ES-I3 (cell line): ENCODE results near the gene AIFM2.

Source experiments
- H3K36me3 ChIP-seq: 2 replicates; pipeline ENCODE4 v1.6.1; 2013; ENCODE audit warnings: mild to moderate bottlenecking, low read length, control low read depth, moderate library complexity; ENCODE audit not compliant: insufficient read depth
- H3K4me1 ChIP-seq: 2 replicates; pipeline ENCODE4 v1.6.1; 2013; ENCODE audit warnings: mild to moderate bottlenecking, control low read depth, low read length; ENCODE audit not compliant: insufficient read depth
- H3K9ac ChIP-seq: 2 replicates; pipeline ENCODE4 v1.6.1; 2013; ENCODE audit warnings: low read depth, mild to moderate bottlenecking, low read length, moderate library complexity
- H3K9me3 ChIP-seq: 2 replicates; pipeline ENCODE4 v1.6.1; 2013; ENCODE audit warnings: mild to moderate bottlenecking, low read length, moderate library complexity; ENCODE audit not compliant: control insufficient read depth, insufficient read depth

The AIFM2 gene

DNA sequence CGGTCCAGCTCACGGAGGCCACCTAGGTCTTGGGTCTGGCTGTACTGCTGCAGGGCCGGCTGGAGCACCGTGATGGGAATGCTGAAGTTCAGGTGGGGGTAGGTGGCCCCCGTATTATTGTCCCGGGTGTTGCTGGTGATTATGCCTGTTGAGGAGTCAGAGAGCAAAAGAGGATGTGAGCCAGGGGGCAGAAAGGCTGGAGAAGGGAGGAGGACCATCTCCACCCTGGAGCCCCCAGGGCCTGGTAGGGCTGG lies 7.3 kb upstream of the AIFM2 start:
- Histone ChIP-seq H3K9ac (no peak overlapping the region), H3K9me3 (no peaks in the 10 kb centered on the region), H3K4me1 (no peaks in the 10 kb centered on the region), H3K36me3 (no peaks in the 10 kb centered on the region)

DNA sequence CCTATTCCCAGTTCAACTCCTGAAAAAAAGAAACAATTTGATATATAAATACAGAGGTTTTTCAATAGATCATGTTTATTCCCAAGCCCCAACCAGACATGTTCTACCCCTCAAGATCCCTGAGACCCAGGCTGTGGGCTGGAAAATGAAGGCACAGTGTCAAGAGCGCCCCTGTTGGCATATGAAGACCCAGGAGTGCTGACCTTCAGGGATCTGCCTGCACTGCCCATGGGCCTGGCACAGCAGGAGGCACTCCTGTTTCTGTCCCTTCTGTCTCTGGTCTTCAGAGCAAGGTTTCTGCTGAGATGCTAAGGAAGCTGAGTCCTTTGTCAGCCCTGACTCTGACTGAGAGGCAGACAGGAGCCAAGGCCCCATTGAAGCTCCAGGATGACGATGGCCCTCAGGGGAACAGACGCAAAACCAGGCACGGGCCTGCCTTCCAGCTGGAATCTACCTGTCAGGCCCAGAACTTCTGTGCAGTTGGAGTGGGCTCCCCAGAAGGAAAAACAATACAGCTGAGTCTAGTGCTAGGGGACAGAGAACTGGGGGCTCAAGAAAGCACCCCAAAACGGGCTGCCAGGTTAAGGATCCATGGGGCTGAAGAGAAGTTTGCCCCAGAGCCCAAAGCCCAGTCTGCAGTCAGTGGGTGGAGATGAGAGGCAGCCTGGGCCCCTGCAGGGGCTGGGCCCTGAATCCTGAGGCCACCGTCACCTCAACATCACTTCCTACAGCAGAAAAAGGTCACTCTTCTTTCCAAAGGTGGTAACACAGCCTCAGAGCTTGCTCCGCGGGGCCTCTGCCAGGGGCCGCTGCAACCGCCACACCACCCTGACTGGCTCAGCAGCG lies 6.7 kb upstream of the AIFM2 start:
- H3K9ac ChIP-seq = no peak overlapping the region
- no peaks in the 10 kb centered on the region for H3K4me1 ChIP-seq
- H3K9me3 ChIP-seq = no peaks in the 10 kb centered on the region
- H3K36me3 ChIP-seq = no peaks in the 10 kb centered on the region

DNA sequence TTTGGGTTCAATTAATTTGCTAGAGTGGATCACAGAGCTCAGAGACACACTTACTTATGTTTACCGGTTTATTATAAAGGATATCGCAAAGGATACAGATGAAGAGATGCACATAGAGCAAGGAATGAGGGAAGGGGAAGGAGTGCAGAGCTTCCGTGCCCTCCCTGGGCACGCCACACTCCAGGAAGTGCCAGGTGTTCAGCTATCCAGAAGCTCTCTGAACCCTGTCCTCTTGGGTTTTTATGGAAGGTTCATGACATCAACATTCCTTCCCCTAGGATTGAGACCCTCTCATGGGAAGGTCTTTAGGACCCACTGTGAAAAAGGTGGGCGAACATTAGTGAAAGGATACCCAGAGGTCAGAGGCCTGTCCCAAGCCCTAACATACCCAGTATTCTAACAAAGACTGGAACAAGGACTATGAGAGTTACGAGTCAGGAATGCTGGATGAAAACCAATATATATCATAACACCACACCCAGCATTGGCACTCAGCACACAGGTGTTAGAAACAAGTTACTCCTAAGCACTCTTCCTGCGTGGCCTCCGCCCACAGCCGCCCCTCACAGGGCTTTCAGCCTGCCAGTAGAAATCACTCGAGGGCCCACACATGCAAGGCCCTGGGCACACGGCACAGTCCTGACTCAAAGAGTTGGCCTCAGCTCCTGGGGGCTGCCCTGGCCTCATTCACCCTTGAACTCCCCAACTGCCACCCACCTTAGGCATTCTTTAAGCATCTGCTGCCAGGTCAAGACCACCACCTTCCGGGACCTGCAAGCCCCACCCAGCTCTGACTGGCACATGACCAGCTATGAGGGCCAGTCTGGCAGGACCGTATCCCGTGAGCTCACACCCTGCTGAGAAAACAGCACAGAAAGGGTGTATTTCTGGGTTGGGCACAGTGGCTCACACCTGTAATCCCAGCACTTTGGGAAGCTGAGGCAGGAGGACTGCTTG lies 5.6 kb upstream of the AIFM2 start:
- Histone ChIP-seq H3K4me1 (peaks cover 2% of the 10 kb centered on the region; the same call in 1 of the 2 replicates), H3K9me3 (no peaks in the 10 kb centered on the region), H3K36me3 (no peaks in the 10 kb centered on the region), H3K9ac (no peak overlapping the region)

DNA sequence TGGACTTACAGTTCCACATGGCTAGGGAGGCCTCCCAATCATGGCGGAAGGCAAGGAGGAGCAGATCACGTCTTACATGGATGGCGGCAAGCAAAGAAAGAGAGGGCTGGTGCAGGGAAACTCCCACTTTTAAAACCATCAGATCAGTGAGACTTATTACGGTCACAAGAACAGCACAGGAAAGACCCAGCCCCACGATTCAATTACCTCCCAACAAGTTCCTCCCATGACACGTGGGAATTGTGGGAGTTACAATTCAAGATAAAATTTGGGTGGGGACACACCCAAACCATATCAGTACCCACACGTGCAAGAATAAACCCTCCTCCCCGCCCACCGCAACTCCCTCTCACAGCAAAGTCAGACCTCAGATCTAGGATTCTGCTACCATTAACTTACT lies 4.5 kb upstream of the AIFM2 start:
- Histone ChIP-seq H3K9ac (no peak overlapping the region), H3K36me3 (no peaks in the 10 kb centered on the region), H3K9me3 (no peaks in the 10 kb centered on the region), H3K4me1 (peaks cover 3% of the 10 kb centered on the region; the same call in 1 of the 2 replicates)

DNA sequence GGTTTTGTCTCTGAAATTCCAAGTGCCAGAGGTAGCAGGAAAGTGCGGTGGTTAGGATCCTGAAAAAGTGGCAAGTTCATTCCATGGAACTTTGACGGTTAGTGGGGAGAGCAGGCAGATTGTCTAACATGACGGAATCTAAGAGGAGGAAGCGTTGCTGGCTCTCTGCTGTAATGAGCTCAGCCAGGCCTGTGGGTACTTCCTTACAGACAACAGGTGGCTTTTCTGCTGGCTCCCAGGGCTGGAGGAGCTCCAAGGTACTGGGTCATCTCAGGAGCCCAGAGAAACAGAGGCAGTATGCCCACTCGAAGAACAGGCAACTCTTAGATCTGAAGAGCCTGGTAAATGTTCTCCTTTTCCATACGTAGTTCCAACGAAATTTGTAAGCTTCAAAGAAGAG lies 3.1 kb upstream of the AIFM2 start:
- Histone ChIP-seq H3K9me3 (no peaks in the 10 kb centered on the region), H3K9ac (no peak overlapping the region), H3K36me3 (no peaks in the 10 kb centered on the region), H3K4me1 (peaks cover 3% of the 10 kb centered on the region; the same call in 1 of the 2 replicates)

DNA sequence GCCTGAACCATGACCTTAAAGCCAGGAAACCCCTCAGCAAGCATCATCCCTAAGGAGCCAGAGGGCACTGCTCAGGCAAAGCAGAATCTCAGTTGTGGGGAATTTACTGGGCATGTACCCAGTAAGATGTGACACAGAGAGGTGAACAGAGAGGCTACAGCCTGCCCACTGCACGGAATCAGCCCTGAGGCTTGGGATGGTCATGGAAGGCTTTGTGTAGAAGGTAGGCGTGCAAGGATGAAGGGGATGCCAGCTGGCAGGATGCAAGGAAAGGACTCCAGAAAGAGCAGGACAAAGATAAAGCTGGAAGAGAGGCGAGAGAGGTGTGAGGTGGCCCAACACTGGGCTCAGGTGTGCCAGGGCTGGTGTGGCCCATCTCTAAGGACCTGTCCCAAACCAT lies 2.4 kb upstream of the AIFM2 start:
- Histone ChIP-seq H3K36me3 (no peaks in the 10 kb centered on the region), H3K4me1 (peaks cover 3% of the 10 kb centered on the region; the same call in 1 of the 2 replicates), H3K9ac (no peak overlapping the region), H3K9me3 (no peaks in the 10 kb centered on the region)

DNA sequence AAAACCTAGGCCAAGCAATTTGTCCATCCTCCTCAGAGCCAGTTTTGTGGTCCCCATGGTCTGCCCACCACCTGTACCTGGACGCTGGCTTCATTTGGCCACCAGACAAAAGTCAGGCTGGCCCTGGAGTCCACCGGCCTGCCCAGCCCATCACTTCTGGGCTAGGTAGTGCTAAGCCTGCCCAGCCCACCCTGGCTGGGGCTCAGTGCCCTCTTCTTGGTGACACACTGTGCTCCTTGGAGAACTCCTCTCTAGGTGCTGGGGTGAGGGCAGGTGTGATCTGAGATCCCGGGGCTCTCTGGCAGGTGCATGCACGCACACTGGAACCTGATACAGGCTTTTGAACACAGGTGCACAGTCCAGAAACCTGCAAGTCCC lies 1.1 kb downstream of the AIFM2 start:
- H3K36me3 ChIP-seq = no peaks in the 10 kb centered on the region
- H3K4me1 ChIP-seq = peaks cover 3% of the 10 kb centered on the region; the same call in 1 of the 2 replicates
- H3K9ac ChIP-seq = no peak overlapping the region
- no peaks in the 10 kb centered on the region for H3K9me3 ChIP-seq

DNA sequence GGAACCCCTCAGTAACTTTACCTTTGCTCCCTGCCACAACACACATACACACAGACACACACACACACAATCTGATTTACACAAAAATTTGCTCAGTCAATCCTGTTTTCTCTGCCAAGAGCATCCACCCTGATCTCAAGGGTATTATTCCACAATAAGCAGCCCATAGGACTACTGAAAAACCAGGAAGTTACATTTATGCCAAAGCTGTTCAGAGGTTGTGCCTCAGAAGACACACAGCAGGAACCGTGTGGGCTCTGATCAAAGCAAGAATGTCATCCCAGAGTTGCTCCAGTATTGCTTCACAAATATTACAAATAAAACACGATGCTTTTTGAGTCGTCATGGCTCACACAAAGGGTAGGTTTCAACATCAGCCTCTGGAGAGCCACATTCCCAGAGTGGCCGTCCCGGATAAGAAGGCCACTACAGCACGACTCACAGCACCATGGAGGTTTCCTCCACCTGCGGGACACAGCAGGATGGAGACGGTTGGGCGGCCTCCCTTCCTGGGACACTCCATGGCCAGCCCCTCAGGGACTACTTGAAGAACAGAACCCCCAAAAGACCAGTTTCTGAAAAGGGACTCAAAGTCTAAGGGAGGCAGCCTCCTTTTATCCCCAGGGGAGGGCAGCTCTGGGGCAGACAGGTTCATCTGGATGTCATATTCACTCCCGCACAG lies 1.6 kb downstream of the AIFM2 start:
- H3K4me1 ChIP-seq = peaks cover 3% of the 10 kb centered on the region; the same call in 1 of the 2 replicates
- no peak overlapping the region for H3K9ac ChIP-seq
- H3K9me3 ChIP-seq = no peaks in the 10 kb centered on the region
- H3K36me3 ChIP-seq = no peaks in the 10 kb centered on the region

- H3K4me1 ChIP-seq = no peaks in the 10 kb centered on the region
Observed at GRCh38 chr10:70126700-70127395, 5.8 kb downstream of the AIFM2 start.

DNA sequence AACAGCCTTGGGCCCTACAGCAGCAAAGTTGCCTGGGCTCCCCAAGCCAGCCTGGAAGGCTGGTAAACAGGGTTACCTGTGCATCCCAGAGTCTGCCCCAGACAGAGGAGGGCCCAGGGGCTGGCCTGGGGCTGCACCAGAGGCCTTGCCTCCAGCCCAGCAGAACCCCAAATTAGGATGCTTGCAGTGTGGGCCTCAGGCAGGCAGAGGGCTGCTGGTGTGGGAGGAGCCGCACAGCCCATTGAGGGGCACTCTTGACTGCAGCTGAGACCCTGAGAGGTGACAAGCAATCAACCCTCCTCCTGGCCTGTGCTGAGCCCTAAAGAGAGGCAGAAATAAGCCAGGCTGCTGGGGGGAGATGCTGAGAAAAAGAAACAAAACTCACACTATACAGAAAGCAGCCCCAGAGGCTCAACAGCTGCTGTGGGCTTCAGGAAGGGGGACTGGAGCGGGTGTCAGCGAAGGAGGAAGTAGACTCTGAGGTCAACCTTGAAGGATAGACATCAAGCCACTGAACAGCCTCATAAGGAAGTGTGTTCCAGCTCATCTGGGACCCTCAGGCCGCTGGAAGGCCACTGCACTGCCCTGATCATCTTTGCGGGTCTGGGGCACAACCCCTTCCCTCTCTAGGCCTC lies 6.6 kb downstream of the AIFM2 start:
- Histone ChIP-seq H3K4me1 (no peaks in the 10 kb centered on the region), H3K36me3 (no peaks in the 10 kb centered on the region), H3K9ac (no peak overlapping the region), H3K9me3 (no peaks in the 10 kb centered on the region; the same call in 1 of the 2 replicates)

More at GRCh38 chr10:70126700-70127395, 5.8 kb downstream of the AIFM2 start:
- Histone ChIP-seq H3K9me3 (no peaks in the 10 kb centered on the region; the same call in 1 of the 2 replicates), H3K9ac (no peak overlapping the region), H3K36me3 (no peaks in the 10 kb centered on the region)

GRCh38 chr10:70124918-70125317 lies 7.7 kb downstream of the AIFM2 start:
- no peak overlapping the region for H3K9ac ChIP-seq
- H3K36me3 ChIP-seq = no peaks in the 10 kb centered on the region

GRCh38 chr10:70124415-70124814 lies 8.2 kb downstream of the AIFM2 start:
- Histone ChIP-seq H3K4me1 (no peaks in the 10 kb centered on the region), H3K9ac (no peak overlapping the region), H3K36me3 (no peaks in the 10 kb centered on the region), H3K9me3 (no peaks in the 10 kb centered on the region; the same call in 1 of the 2 replicates)

More at GRCh38 chr10:70124918-70125317, 7.7 kb downstream of the AIFM2 start:
- Histone ChIP-seq H3K4me1 (no peaks in the 10 kb centered on the region), H3K9me3 (no peaks in the 10 kb centered on the region; the same call in 1 of the 2 replicates)

DNA sequence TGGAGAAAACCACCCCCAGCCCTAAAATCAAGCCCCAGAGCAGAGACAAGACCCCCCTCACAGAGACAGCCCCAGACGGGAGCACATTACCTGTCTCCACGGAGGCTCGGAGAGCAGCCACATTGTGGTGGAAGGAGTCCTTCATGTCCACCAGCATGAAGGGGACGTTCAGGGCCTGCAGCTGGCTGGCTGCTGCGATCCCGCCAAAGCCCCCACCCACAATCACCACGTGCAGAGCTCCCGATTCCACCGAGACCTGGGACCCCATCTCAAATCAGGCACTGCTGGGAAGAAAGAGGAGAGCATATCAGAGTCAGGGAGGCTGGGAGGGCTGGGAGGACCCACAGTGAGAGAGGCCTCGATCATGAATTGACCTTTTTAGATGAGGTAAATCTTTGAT lies 8.8 kb downstream of the AIFM2 start:
- Histone ChIP-seq H3K9ac (no peak overlapping the region), H3K36me3 (no peaks in the 10 kb centered on the region), H3K4me1 (no peaks in the 10 kb centered on the region), H3K9me3 (no peaks in the 10 kb centered on the region; the same call in 1 of the 2 replicates)
